Activated T-helper 1 cell treated with anti-CD3 and anti-CD28 coated beads, Interleukin-2, amount 50 U/mL, for 16 hours (primary cell): ENCODE measurements around the gene FKBP7.
A peak's percentile ranks its signal among the peaks of the same experiment; 100 is the strongest.
"Not testable (repeated sequence)": the region's sequence is repeated elsewhere in the genome, so short reads cannot be mapped to it uniquely, and the experiment has no call there.

Source experiments
- DNase-seq, 2 donors: peaks; one replicate each; pipeline ENCODE4 v3.0.0-alpha.2; 2020; ENCODE audit warnings: low read depth in 1 of 2, low spot score in 1 of 2

The FKBP7 gene

DNA sequence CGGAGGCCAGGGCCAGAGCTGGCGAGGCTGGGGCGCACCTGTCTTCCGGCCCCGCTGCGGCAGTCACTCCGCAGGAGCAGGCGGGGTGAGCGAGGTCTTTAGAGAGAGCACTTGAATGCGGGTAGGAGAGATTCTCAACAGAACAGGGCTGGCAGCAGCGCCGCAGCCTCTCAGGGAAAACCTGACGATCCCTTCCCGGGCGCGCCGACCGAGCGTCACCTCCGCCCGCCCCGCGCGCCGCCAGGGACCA lies 28.0 kb downstream of the FKBP7 start:
- DNase-seq: peak; percentile 48 to 73

DNA sequence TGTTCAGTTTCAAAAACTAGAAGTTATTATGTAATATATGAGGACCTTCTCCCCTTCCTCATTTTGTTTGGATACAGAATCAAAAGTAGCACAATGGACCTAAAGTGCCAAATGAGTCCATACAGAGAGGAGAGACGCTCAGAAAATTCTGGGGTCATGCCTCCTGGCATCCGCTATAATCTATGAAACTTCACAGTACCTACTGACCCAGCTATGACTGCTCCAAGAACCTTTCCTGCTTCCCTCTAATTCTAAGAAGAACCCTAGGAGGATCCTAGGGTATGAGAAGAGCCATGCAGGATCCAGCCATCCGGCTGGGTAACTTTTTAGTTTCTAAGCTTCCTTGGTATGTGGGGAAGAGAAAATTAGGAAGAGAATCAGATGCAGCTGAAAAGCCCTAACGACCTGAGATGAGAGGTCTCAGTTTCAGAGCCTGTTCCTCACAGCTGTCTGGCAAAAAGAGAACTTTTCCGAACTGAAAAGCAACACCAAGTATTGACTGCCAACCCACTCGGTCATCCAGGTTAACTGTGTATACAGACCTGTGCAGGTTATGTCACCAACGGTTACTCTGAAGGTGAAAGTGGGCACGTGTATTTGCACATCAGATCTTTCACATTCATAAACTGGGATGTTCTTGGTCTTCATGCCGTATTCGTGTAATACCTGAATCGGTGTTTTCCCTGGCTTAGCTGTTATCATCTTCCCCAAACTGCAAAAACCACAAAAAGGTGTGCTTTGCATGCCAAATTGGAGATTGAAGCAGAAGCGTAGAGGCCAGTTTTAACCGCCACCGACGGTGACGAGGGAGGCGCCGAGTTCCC lies 28.5 kb downstream of the FKBP7 start:
- DNase-seq: no peak

DNA sequence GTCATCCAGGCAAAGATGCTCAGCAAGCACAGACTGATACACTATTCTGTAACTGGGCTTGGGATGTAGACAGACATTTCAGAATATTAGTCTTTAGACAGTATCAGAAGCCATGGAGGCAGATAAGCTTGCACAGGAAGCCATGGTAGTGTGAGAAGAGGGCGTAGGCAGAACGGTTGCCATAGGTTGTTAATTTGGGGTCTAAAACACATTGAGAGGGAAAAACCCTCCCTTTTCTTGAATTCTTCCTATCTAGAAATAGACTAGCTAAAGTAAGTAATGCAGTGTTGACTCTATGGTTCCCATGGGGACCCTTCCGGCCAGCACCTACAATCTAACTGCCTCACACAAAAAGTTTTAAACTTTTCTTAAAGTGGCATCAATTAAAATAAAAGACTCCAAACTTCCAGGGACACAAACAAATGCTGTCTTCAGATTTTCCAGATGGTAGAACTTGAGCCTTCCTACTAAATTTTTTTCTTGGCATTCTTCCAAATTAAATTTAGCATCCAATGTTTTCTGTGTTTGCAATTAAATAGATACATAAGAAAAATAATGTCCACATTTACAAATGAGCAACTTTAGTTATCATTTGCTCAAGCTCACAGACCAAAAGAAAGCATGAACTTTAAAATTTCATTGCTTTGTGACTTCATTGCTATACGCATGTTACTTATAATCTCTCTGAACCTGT lies 29.3 kb downstream of the FKBP7 start:
- DNase-seq: no peak

DNA sequence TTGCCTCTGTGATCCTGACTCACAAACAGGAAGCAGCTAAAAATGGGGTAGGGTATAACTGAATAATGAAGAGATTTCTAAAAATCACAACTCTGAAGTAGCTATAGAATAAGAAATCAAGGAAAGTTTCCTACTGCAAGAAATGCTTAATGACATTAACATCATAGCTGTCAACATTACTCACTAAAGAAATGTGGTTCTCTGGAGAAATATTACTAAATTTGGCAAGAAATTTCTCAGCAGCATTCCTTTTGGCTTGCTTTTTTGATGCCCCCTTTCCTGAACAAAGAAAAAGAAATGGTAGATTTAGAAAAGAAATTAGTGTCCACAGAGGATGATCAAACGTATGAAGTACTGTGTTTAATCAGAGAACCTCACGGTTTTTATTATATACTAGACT lies 37.0 kb downstream of the FKBP7 start:
- DNase-seq: no peak

DNA sequence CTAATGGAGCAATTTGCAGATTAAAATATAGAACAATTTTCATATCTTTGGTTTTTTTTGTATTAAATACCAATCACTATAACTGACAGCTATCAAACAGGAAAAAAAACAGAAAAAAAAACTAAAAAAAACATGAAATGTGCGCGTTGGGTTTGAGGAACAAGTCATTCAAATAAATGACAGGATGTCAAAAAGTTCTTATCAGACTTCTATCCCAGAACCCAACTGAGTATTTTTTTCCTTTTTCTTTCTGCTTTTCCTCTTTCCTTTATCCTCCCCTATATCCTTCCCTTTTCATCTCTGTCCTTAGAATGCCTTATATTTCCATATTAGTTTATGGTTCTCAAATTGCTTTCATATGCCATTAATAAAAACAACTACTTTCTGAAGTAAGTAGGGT lies 41.7 kb downstream of the FKBP7 start:
- no peak for DNase-seq

DNA sequence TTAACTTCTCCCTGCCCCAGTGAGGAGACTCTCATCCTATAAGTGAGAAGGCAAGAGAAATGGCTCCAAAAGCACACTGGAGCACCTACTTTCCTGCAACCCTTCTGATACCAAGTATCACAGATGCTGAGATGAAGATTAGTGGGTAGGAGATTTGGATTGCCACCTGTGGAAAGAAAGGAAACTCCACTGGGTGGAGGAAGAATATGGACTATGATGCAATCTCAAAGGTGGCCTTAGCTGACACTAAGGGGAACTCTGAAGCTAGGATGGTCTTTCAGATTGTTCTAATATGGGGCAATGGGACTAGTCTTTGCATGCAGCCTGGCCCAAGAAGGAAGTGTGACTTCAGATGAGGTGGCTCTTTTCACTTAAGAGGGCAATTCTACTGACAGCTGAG lies 49.1 kb downstream of the FKBP7 start:
- no peak for DNase-seq

DNA sequence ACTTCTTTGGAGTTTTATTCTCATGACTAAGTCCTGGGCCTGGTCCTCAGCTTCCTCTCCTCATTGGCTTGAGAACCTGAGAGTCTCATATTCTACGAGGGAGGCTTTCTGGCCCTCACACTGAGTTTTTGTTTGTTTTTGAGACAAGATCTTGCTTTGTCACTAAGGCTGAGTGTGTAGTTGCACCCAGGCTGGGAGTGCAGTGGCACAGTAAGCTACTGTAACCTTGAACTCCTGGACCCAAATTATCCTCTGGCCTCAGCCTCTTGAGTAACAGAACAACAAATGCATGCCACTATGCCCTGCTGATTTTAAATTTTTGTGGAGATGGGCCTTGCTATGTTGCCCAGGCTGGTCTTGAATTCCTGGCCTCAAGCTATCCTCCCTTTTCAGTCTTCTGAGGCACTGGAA lies 50.0 kb downstream of the FKBP7 start:
- no peak for DNase-seq

DNA sequence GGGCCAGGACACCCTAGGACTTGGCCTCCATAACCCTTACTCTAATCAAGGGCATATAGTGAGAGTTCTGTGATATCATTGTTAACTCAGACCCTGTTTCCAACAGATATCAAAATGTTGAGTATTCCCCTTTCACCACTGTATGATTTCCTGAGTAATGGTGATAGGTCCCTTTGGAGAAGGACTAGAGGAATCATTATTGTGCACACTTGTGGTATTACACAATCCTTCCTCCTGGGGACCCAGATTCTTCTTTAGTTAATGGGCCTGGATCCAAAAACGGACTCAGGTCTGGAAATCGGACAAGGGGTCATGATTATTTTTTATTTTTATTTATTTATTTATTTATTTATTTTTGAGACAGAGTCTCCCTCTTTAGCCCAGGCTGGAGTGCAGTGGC lies 50.9 kb downstream of the FKBP7 start:
- no peak for DNase-seq

DNA sequence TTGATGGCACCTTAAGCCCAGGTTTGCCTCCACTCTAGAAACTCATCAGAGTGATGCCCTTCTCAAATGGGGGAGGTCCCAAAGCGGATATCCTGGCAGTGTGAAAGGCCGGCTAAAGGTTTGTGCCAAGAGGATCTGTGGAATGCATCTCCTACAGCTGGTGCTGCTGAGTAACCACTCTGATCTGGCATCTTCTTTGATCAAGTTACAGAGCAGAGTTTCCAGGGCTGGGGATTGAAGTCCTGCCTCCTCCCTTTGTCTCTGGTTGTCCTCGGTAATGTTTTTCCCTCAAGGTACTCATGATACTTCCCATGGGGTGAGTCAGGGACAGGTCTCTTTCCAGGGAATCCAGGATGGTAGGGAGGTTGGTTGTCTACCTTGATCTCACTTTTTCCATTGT lies 52.0 kb downstream of the FKBP7 start:
- DNase-seq: no peak

DNA sequence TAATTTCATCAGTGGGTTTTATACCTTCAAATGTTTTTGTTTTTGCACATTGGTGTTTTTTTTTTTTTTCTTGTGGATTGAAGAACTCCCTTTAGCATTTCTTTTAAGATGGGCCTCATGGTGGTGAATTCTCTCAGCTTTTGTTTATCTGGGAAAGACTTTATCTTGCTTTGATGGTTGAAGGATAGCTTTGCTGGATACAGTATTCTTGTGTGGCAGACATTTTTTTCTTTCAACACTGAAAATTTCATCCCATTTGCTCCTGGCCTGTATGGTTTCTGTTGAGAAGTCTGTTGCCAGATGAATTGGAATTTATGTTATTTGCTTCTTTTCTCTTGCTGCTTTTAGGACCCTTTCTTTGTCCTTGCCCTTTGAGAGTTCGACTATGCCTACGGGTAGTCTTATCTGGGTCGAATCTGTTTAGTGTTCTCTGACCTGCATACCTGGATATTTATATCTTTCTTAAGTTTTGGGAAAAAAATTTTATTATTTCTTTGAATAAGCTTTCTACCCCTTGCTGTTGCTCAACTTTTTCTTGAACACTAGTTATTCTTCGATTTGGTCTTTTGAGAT lies 53.1 kb downstream of the FKBP7 start:
- no peak for DNase-seq

DNA sequence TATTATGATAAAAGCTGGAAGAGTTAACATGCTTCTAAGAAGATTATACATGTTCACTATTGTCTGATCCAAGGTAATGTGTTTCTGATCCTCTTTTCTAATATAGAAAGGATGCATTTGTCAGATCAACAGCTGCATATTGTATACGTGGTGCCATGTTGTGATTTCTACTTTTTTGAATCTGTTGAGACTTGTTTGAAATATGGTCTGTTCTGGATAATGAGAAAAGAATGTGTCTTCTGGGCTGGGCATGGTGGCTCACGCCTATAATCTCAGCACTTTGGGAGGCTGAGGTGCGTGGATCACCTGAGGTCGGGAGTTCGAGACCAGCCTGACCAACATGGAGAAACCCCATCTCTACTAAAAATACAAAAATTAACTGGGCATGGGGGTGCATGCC lies 54.7 kb downstream of the FKBP7 start:
- not testable (repeated sequence) for DNase-seq

DNA sequence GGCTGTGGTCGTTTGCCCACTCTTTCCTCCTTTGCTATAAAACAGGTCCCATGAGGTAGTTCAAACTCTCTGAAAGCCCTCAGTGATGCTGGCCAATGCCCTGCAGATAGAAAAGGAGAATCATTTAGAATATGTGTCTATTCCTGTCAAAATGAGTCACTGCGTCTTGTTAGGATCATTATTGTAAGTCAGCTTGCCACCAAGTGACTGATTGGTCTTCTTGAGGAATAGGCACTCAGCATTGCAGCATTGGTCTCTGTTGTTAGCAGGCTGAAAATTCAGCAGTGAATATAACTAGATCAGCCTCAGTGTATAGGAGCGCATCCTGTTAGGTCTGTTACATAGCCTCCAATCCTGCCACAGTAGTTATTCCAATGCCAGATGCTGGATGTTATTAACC lies 56.3 kb downstream of the FKBP7 start:
- no peak for DNase-seq

DNA sequence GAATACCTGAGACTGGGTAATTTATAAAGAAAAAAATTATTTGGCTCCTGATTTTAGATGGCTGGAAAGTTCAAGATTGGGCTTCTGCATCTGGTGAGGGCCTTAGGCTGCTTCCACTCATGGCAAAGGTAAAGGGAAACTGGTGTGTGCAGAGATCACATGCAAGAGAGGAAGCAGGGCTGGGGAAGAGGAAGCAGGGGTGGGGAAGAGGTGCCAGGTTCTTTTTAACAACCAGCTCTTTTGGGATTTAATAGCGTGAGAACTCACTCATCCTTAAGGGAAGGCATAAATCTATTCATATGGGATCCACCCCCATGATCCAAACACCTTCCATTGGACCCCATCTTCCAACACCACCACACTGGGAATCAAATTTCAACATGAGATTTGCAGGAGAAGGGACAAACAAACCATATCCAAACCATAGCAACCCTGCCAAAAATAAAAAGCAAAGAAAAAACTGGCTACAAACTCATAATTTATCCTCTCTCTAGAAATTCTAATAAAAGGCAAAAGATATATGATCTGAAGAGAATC lies 57.9 kb downstream of the FKBP7 start:
- no peak for DNase-seq

DNA sequence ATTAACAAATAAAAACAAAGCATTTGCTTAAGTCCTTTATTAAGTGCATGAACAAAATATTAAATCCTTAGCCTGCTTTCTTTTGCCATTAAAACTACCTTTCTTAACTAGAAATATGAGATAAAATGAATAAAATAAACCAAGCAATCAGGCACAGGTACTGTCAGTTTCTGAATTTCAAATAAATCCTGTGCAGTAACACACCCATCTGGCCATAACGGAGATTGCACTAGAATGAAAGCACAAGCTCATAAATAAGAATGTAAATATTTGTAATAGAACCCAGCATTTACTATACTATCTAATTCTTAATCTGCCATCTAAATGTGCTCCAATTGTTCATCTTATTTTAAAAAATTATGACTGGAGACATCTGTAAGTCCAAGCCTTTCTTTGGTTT lies 59.3 kb downstream of the FKBP7 start:
- no peak for DNase-seq

DNA sequence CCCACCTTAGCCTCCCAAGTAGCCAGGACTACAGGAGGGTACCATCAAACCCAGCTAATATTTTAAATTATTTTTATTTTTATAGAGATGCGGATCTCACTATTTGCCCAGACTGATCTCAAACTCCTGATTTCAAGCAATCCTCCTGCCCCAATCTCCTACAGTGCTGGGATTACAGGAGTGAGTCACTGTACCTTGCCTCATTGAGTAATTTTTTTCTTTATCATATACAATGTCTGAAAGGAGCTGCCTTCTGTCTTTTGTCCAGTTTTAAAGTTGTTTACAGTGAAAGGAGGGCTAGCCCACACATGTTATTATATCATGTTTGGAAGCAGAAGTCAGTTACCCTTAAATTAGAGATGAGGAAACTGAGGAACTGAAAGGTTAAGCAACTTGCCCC lies 60.0 kb downstream of the FKBP7 start:
- DNase-seq: no peak

DNA sequence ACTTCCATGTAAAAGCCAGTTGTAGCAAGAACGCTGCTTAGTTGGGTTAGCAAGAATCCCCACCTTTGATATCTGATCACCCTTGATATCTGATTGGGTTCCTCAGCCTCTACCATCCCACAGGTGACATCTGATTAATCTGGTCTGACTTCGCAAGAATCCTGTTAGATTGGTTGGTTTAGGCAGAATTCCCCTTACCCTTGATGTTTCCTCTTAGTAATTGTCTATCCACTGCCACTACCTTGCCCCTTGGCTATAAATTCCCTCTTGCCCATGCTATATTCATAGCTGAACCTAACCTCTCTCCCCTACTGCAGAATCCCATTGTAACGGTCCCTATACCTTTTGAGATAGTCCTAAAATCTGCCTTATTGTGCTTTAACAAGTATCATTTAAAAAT lies 60.5 kb downstream of the FKBP7 start:
- DNase-seq: no peak

DNA sequence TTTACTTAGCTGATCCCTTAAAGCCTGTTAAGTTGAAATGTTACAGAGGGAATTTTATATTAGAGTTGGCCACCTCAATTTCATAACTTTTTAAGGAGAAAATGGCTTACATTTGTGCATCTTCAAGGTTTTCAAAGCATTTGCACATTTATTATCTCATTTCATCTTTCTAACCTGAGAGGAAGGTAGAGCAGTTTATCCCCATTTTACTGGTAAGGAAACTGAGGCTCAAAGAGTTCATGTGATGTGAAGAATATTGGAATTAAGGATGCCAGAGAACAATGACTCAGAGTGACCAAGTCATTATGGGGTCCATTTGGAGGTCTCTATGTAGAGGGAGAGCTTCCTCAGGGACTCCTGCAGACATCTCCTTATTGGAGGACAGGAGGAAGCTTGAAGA lies 62.4 kb downstream of the FKBP7 start:
- DNase-seq: no peak

DNA sequence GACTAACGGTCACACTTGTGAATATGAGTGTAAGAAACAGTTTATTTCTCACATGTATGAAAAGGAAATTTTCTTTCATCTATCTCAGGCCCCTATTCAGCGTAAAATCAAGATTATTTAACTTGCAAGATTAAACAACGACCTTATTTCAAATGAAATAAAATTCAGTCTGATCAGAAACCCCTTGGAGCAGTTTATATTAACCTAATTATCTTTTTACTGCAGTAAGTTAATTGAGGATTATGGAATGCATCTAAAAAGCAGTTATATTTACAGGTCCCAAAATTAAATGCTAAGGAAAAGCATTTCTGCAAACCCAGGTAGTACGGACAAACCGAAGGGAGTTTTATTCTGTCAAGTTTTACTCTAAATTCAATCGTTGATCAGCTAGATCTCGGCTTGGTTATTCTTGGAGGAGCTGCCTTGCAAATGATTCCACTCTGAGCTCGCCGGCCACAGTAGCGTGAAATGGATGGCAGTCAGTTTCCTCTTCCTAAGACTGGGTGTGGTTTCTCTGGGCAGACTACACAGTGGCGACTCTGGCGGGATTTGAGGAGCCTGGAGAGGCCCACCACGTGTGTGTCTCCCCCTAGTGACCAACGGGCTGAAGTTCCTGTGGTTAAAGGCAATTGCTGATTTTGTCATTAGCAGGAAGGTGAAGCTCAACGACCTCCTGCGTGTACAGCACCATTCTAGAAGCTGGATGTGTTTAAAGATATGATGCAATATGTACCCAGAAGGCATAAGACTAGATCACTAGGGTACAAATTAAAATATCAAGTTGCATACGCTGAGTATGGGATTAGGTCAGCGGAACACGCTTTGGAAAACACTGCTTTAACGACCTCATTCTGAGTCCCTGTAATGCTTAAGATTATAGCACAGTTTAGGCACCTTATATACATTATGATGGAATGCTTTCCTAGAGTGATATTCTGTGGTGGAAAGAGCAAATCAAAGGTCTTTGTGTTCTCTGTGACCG lies 63.8 kb downstream of the FKBP7 start:
- peak; percentile 37 to 58 for DNase-seq
